Mammary epithelial cell (primary cell): ENCODE results near the gene RAB40B.

Experiments
- EZH2 ChIP-seq: IDR thresholded peaks from 2 replicates; pipeline ENCODE4 v1.6.1; 2012; ENCODE audit warnings: low read length, inconsistent platforms, borderline replicate concordance
- TF ChIP-seq, protein P1 (sequence below), 2 donors: IDR thresholded peaks in 1 of 2; conservative IDR thresholded peaks in 1 of 2; 2 replicates each; pipeline ENCODE4 v1.5.1; 2011 to 2012; ENCODE audit warnings: inconsistent platforms in 2 of 2, low read length in 2 of 2, mild to moderate bottlenecking in 2 of 2, control low read depth in 1 of 2, low read depth in 1 of 2; ENCODE audit not compliant: insufficient read depth in 1 of 2; ENCODE audit errors: extremely low read depth in 1 of 2

DNA sequence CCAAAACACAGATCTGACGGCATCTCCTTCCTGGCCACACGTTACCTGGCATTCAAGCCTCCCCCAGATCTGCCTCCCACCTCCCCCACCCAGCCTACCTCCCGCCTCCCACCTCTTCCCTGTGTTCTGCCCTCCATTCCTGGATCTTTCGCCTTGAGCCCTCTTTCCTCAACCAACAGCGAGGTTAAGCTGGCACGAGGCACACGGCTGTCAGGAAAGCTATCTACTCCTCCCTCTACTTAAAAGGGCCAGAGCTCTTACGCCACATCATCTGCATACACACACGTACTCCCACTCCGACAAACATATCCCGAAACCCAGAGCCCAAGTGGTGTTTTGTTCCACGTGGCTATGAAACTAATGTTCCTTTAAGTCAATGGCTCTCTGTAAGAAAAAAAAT is 68.3 kb downstream of the RAB40B start:
- TF ChIP-seq, protein P1, sequence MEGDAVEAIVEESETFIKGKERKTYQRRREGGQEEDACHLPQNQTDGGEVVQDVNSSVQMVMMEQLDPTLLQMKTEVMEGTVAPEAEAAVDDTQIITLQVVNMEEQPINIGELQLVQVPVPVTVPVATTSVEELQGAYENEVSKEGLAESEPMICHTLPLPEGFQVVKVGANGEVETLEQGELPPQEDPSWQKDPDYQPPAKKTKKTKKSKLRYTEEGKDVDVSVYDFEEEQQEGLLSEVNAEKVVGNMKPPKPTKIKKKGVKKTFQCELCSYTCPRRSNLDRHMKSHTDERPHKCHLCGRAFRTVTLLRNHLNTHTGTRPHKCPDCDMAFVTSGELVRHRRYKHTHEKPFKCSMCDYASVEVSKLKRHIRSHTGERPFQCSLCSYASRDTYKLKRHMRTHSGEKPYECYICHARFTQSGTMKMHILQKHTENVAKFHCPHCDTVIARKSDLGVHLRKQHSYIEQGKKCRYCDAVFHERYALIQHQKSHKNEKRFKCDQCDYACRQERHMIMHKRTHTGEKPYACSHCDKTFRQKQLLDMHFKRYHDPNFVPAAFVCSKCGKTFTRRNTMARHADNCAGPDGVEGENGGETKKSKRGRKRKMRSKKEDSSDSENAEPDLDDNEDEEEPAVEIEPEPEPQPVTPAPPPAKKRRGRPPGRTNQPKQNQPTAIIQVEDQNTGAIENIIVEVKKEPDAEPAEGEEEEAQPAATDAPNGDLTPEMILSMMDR (conservative IDR thresholded peaks at IDR 0.05 in 1 of 2, IDR thresholded peaks at IDR 0.05 in 1 of 2; ENCODE audit: extremely low read depth in 1 of 2, insufficient read depth in 1 of 2, low read depth in 1 of 2, low read length in 2 of 2) = no peak
- TF ChIP-seq EZH2 = no peak
